NB4 (cell line): ENCODE measurements around the gene IDUA.

ENCODE experiments used
- CTCF ChIP-seq: IDR thresholded peaks from one replicate; pipeline ENCODE4 v1.5.1; 2012; ENCODE audit warnings: low read depth, low read length
- POLR2A ChIP-seq: IDR thresholded peaks from 2 replicates; pipeline ENCODE4 v1.6.1; 2011; ENCODE audit warnings: mild to moderate bottlenecking; ENCODE audit not compliant: insufficient read length; ENCODE audit errors: extremely low read depth

DNA sequence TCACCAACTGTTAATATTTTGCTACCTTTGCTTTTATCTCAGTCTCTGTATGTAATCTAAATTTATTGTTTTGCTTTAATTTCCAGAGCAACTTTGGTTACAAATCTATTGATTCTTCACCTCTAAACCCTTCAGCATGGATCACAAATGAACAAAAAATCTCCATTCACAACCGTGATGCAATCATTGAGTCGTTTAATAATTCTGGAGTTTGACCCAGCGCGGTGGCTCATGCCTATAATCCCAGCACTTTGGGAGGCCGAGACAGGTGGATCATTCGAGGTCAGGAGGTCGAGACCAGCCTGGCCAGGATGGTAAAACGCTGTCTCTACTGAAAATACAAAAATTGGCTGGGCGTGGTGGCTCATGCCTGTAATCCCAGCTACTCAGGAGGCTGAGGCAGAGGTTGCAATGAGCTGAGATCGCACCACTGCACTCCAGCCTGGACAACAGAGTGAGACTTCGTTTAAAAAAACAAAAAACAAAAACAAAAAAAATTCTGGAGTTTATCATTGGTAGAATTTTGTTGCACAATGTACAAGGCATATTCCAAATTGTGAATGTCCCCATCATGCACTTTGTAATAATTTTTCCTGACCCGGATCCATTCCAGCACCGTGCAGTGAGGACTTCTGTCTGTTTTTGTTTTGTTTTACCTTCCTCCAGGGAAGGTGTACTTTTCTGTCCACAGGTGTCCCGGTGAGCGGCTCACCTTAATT is 2.3 kb upstream of the IDUA start:
- no peak for TF ChIP-seq POLR2A
- no peak for TF ChIP-seq CTCF
